Right atrium auricular region (tissue), 2 donors: Measurements from ENCODE around the gene ATG10. TPM values are rescaled to one million over a fixed set of nuclear protein-coding genes. Genes with fewer than 3 reads are reported as not detected.
"Not testable (repeated sequence)": the region's sequence is repeated elsewhere in the genome, so short reads cannot be mapped to it uniquely, and the experiment has no call there.

Experiments used
- DNase-seq: peaks from one replicate; pipeline ENCODE4 v3.0.0-alpha.2; 2019; ENCODE audit warnings: low spot score
- H3K27ac ChIP-seq, 2 donors: fragments of 200-600 bp; sonication (generic); 1 replicate in 1 of 2; 2 replicates in 1 of 2; pipeline ENCODE4 v1.5.1; 2016 to 2019
- H3K27me3 ChIP-seq, 2 donors: fragments of 200-600 bp; sonication (generic); one replicate each; pipeline versions ENCODE4 v1.5.1 to v1.6.0; 2017 to 2019
- H3K36me3 ChIP-seq: fragments of 200-600 bp; sonication (generic); one replicate; pipeline ENCODE4 v1.5.1; 2016
- H3K4me1 ChIP-seq, 2 donors: fragments of 200-600 bp; sonication (generic); one replicate each; pipeline versions ENCODE4 v1.5.1 to v1.6.0; 2017 to 2019
- H3K4me3 ChIP-seq, 2 donors: fragments of 200-600 bp; sonication (generic); 1 replicate in 1 of 2; 2 replicates in 1 of 2; pipeline ENCODE4 v1.5.1; 2017 to 2019; ENCODE audit warnings: mild to moderate bottlenecking in 1 of 2, moderate library complexity in 1 of 2
- H3K9me3 ChIP-seq, 2 donors: fragments of 200-600 bp; sonication (generic); one replicate each; pipeline ENCODE4 v1.5.1; 2019
- CTCF ChIP-seq, 2 donors: fragments of 200-600 bp; sonication (generic); IDR thresholded peaks; one replicate each; pipeline ENCODE4 v1.5.1; 2019; ENCODE audit warnings: antibody characterized with exemption in 2 of 2
- total RNA-seq, 2 donors: library from RNA; depleted of rRNA; stranded (reverse); fragments of >200 nt; gene quantifications; one replicate each; pipeline ENCODE4 v1.1.0, GENCODE V29; 2016

Gene ATG10
- total RNA-seq, 2 donors from 2014 or later = 4.2 to 5.6 TPM

DNA sequence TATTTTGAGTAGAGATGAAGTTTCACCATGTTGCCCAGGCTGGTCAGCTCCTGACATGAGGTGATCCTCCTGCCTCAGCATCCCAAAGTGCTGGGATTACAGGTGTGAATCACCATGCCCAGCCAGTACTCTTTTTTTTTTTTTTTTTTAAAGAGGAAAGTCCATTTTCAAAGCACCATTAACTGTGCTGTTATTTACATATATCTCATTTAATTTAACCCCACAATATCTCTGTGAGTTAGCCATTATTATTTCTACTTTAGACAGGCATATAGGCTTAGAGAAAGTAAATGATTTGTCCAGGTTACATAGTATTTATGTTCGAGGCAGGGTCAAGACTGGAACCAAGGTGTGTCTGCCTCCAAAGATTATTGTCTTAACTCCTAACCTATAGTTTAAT lies 50.7 kb downstream of the ATG10 start:
- Histone ChIP-seq H3K36me3 (no peaks in the 10 kb centered on the region), H3K27me3 (no peaks in the 10 kb centered on the region), H3K27ac (no peak overlapping the region), H3K4me1 (peaks cover 0 to 14% of the 10 kb centered on the region in 2 donors), H3K9me3 (no peaks in the 10 kb centered on the region), H3K4me3 (no peak overlapping the region)
- no peak for DNase-seq
- TF ChIP-seq CTCF (IDR thresholded peaks at IDR 0.05) = no peak

GRCh38 chr5:82023644-82024043 lies 51.8 kb downstream of the ATG10 start:
- peaks cover 0 to 8% of the 10 kb centered on the region in 2 donors for H3K4me1 ChIP-seq
- H3K36me3 ChIP-seq = no peaks in the 10 kb centered on the region
- TF ChIP-seq CTCF (IDR thresholded peaks at IDR 0.05) = no peak
- H3K4me3 ChIP-seq = no peak overlapping the region
- DNase-seq = no peak
- no peak overlapping the region for H3K27ac ChIP-seq
- H3K9me3 ChIP-seq = no peaks in the 10 kb centered on the region
- no peaks in the 10 kb centered on the region for H3K27me3 ChIP-seq

- Histone ChIP-seq H3K4me3 (no peak overlapping the region), H3K27me3 (no peaks in the 10 kb centered on the region), H3K4me1 (no peaks in the 10 kb centered on the region), H3K9me3 (no peaks in the 10 kb centered on the region), H3K27ac (no peak overlapping the region), H3K36me3 (no peaks in the 10 kb centered on the region)
- no peak for TF ChIP-seq CTCF (IDR thresholded peaks at IDR 0.05)
- no peak for DNase-seq
These were observed 59.6 kb downstream of the ATG10 start for GRCh38 chr5:82031220-82032119.

DNA sequence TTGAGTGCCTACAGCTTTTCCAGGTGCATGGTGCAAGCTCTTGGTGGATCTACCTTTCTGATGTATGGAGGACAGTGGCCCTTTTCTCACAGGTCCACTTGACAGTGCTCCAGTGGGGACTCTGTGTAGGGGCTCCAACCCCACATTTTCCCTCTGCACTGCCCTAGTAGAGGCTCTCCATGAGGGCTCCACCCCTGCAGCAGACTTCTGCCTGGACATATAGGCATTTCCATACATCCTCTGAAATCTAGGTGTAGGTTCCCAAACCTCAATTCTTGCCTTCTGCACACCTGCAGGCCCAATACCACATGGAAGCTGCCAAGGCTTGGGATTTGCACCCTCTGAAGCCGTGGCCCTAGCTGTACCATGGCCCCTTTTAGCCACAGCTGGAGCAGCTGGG lies 71.1 kb downstream of the ATG10 start:
- H3K9me3 ChIP-seq, H3K36me3 ChIP-seq, H3K27ac ChIP-seq, H3K27me3 ChIP-seq, H3K4me3 ChIP-seq, H3K4me1 ChIP-seq, DNase-seq: not testable (repeated sequence)

GRCh38 chr5:82044010-82044409 lies 72.2 kb downstream of the ATG10 start:
- no peak for TF ChIP-seq CTCF (IDR thresholded peaks at IDR 0.05)
- Histone ChIP-seq H3K4me3 (no peak overlapping the region), H3K27ac (no peak overlapping the region), H3K27me3 (no peaks in the 10 kb centered on the region), H3K9me3 (no peaks in the 10 kb centered on the region), H3K36me3 (no peaks in the 10 kb centered on the region), H3K4me1 (no peaks in the 10 kb centered on the region)
- no peak for DNase-seq

- TF ChIP-seq CTCF (IDR thresholded peaks at IDR 0.05) = no peak
- Histone ChIP-seq H3K4me3 (no peak overlapping the region), H3K36me3 (no peaks in the 10 kb centered on the region), H3K27me3 (no peaks in the 10 kb centered on the region), H3K27ac (no peak overlapping the region), H3K4me1 (no peaks in the 10 kb centered on the region), H3K9me3 (no peaks in the 10 kb centered on the region)
- no peak for DNase-seq
These were observed 73.9 kb downstream of the ATG10 start for GRCh38 chr5:82045554-82046275.
